ENCODE data around the gene FOXD2.

Gene FOXD2

GRCh38 chr1:47420547-47420946, 17.3 kb upstream of the FOXD2 start:
- in situ Hi-C loops (cut with MboI; ENCODE audit: low pct_unique_long_range_greater_than_20kb, low sequenced_read_pairs, unreplicated experiment) = no loop called here
- no peak for TF ChIP-seq CTCF (IDR thresholded peaks at IDR 0.05; ENCODE audit: extremely low read depth, insufficient read depth, missing control alignments)
- no peak for DNase-seq (ENCODE audit: low spot score)

- peak; percentile 3 for TF ChIP-seq CTCF (IDR thresholded peaks at IDR 0.05; ENCODE audit: extremely low read depth, insufficient read depth, missing control alignments)
- in situ Hi-C loops (cut with MboI; ENCODE audit: low pct_unique_long_range_greater_than_20kb, low sequenced_read_pairs, unreplicated experiment) = no loop called here
- DNase-seq (ENCODE audit: low spot score) = no peak
These were observed 14.0 kb upstream of the FOXD2 start for GRCh38 chr1:47423872-47424271.

GRCh38 chr1:47424336-47424982, 13.4 kb upstream of the FOXD2 start:
- in situ Hi-C loops (cut with MboI; ENCODE audit: low pct_unique_long_range_greater_than_20kb, low sequenced_read_pairs, unreplicated experiment) = no loop called here
- TF ChIP-seq CTCF (IDR thresholded peaks at IDR 0.05; ENCODE audit: extremely low read depth, insufficient read depth, missing control alignments) = peak; percentile 59
- DNase-seq (ENCODE audit: low spot score) = no peak

- in situ Hi-C loops (cut with MboI; ENCODE audit: low pct_unique_long_range_greater_than_20kb, low sequenced_read_pairs, unreplicated experiment) = no loop called here
- TF ChIP-seq CTCF (IDR thresholded peaks at IDR 0.05; ENCODE audit: extremely low read depth, insufficient read depth, missing control alignments) = no peak
- no peak for DNase-seq (ENCODE audit: low spot score)
These were observed 6.3 kb upstream of the FOXD2 start for GRCh38 chr1:47431534-47431933.

- in situ Hi-C loops (cut with MboI; ENCODE audit: low pct_unique_long_range_greater_than_20kb, low sequenced_read_pairs, unreplicated experiment) = no loop called here
- peak; percentile 66 for DNase-seq (ENCODE audit: low spot score)
These were observed 5.5 kb upstream of the FOXD2 start for GRCh38 chr1:47432071-47433036.

GRCh38 chr1:47433037-47433421, 4.8 kb upstream of the FOXD2 start:
- DNase-seq (ENCODE audit: low spot score) = no peak
- in situ Hi-C loops (cut with MboI; ENCODE audit: low pct_unique_long_range_greater_than_20kb, low sequenced_read_pairs, unreplicated experiment) = no loop called here
- TF ChIP-seq CTCF (IDR thresholded peaks at IDR 0.05; ENCODE audit: extremely low read depth, insufficient read depth, missing control alignments) = no peak

More at GRCh38 chr1:47432071-47433036, 5.5 kb upstream of the FOXD2 start:
- TF ChIP-seq CTCF (IDR thresholded peaks at IDR 0.05; ENCODE audit: extremely low read depth, insufficient read depth, missing control alignments) = peak; percentile 77

Measured in GM13977 (cell line).